GM18861 (cell line): ENCODE results near the gene LNX1.

Source experiments
- ATAC-seq: cut with Tn5 transposase; IDR thresholded peaks from one replicate; pipeline ENCODE4 v1.9.1; 2021; ENCODE audit not compliant: unreplicated experiment

Gene LNX1

GRCh38 chr4:53538756-53539155, 52.5 kb downstream of the LNX1 start:
- no peak for ATAC-seq

GRCh38 chr4:53537606-53538005, 53.7 kb downstream of the LNX1 start:
- ATAC-seq: no peak

- ATAC-seq: no peak
Observed at GRCh38 chr4:53536328-53536727, 55.0 kb downstream of the LNX1 start.

- no peak for ATAC-seq
Observed at GRCh38 chr4:53535567-53535966, 55.7 kb downstream of the LNX1 start.

- no peak for ATAC-seq
Observed at GRCh38 chr4:53534684-53535083, 56.6 kb downstream of the LNX1 start.

- ATAC-seq: no peak
Observed at GRCh38 chr4:53532521-53532920, 58.8 kb downstream of the LNX1 start.

GRCh38 chr4:53531585-53532224, 59.6 kb downstream of the LNX1 start:
- no peak for ATAC-seq

GRCh38 chr4:53529025-53529424, 62.3 kb downstream of the LNX1 start:
- ATAC-seq: no peak

- no peak for ATAC-seq
Observed at GRCh38 chr4:53527930-53528329, 63.4 kb downstream of the LNX1 start.

- no peak for ATAC-seq
Observed at GRCh38 chr4:53527326-53527725, 64.0 kb downstream of the LNX1 start.

GRCh38 chr4:53522334-53522733, 69.0 kb downstream of the LNX1 start:
- no peak for ATAC-seq

- no peak for ATAC-seq
Observed at GRCh38 chr4:53520116-53520515, 71.2 kb downstream of the LNX1 start.

- ATAC-seq: no peak
Observed at GRCh38 chr4:53518807-53519206, 72.5 kb downstream of the LNX1 start.

GRCh38 chr4:53515076-53515475, 76.2 kb downstream of the LNX1 start:
- ATAC-seq: no peak

GRCh38 chr4:53514509-53514908, 76.8 kb downstream of the LNX1 start:
- no peak for ATAC-seq

GRCh38 chr4:53512608-53513007, 78.7 kb downstream of the LNX1 start:
- no peak for ATAC-seq

- ATAC-seq: no peak
Observed at GRCh38 chr4:53511014-53511413, 80.3 kb downstream of the LNX1 start.

GRCh38 chr4:53510321-53510720, 81.0 kb downstream of the LNX1 start:
- no peak for ATAC-seq

- ATAC-seq: no peak
Observed at GRCh38 chr4:53508446-53508845, 82.8 kb downstream of the LNX1 start.

GRCh38 chr4:53507671-53508286, 83.5 kb downstream of the LNX1 start:
- no peak for ATAC-seq

GRCh38 chr4:53507058-53507457, 84.2 kb downstream of the LNX1 start:
- no peak for ATAC-seq

GRCh38 chr4:53505947-53506346, 85.3 kb downstream of the LNX1 start:
- ATAC-seq: no peak

- no peak for ATAC-seq
Observed at GRCh38 chr4:53502094-53502493, 89.2 kb downstream of the LNX1 start.
